ENCODE results near the gene LRRN2.
A peak's percentile ranks its signal among the peaks of the same experiment; 100 is the strongest.
"Not testable (repeated sequence)": the region's sequence is repeated elsewhere in the genome, so short reads cannot be mapped to it uniquely, and the experiment has no call there.

Gene LRRN2

DNA sequence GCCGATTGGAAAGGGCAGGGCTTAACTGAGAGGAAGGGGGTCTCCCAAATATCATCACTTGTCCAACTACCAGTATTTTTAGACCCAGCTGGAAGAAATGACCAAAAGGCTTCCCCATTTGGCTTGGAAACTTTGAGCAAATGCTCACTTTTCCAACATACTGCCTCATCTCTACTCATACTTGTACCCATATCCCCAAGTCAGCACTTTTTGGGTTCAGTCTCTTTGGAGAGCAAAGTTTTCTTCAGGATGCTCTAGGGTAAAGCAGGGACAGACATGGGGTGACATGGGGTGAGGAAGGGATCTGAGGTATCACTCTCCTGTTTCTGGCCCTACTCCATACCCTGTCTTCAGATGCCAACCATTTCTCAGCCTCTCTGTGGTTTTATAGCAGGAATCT, 27.2 kb downstream of the LRRN2 start:
- DNase-seq, result no peak

DNA sequence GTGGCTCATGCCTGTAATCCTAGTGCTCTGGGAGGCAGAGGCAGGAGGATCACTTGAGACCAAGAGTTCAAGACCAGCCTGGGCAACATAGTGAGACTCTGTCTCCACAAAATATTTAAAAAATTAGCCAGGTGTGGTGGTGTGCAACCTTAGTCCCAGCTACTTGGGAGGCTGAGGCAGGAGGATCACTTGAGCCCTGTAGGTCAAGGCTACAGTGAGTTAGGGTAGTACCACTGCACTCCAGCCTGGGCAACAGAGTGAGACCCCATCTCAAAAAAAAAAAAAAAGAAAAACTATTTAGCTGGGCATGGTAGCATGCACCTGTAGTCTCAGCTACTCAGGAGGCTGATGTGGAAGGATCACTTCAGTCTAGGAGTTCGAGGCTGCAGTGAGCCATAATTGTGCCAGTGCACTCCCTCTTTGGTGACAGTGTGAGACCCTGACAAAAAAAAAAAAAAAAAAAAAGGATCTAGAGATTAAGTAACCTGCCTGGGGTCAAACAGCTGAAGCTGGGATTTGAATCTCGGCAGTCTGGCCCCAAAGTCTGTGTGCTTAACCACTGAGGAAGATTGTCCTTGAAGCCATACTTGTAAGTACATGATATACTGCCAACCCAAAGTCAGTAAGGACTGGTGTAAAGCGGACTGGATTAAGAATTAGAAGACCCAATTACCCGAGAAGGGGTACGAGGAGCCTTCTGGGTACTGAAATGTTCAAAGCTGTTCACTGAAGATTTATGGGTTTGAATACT, 31.8 kb downstream of the LRRN2 start:
- no peak for DNase-seq

DNA sequence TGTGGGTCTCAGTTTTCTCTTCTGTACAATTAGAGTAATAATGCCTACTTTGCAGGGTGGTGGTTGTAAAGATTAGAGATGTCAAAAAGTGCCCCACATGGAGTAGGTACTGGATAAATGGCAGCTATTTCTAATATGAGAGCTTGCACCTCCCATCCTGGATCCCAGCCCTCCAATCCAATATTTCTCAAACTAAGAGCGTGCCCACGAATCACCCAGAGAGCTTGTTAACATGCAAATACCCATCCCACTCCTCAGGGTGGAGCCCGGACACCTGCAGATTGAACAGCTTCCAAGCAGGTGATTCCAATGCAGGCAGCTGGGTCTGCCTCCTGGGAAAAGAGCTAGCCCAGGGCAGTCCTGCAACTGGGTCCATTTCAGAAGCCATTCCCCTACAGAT, 33.0 kb downstream of the LRRN2 start:
- DNase-seq, result peak; percentile 69

DNA sequence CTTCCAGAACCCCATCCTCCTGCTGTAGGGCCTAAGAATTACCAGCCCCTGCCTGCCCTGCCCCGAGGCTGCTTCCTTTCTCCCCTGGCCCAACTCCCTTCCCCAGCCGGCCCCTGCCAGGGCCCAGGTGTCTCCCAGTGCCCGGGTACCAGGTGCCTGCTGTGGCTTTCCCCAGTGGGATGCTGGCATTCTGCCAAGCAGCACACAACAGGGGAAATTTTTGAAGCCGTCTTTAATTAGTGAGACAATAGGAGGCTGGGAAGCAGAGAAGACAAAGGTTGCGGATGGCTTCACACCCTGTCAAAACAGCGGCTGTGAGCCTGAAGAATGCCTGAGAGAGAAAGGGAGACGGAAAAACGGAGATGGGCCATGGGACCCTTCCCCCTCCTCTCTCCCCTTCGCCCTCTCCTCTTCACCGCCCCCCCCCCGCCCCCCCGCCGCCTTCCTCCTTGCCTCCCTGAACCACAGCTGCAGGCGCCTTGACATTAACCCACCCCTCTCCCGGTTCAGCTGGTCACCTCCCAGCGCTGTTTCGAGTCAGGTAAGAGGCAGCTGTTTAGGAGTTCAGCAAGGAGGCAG, 33.6 kb downstream of the LRRN2 start:
- peak; percentile 77 for DNase-seq

DNA sequence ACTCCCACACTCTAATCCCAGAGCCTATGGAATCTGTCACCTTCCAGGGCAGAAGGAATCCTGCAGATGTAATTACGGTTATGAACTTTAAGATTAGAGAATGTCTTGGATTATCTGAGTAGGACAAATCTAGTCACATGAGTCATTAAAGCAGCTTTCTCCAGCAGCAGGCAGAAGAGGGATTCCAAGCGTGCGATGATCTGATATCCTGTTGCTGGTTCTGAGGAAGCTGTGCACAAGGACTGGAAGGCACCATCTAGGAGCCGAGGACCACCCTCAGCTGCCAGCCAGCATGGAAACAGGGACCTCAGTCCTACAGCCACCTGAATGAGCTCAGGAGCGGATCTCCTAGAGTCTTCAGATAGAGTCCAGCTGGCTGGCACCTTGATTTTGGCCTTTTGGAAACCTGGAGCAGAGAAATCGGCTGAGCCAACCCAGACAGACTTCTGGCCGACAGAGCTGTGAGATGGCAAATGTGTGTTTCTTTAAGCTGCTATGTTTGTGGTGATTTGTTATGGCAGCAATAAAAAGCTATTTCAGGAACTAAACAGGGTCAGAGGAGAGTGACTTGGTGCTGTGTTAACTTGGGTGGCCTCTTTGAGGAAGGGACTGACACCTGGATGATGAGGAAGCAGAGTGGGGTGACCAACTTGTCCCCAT, 34.5 kb downstream of the LRRN2 start:
- DNase-seq, result no peak

DNA sequence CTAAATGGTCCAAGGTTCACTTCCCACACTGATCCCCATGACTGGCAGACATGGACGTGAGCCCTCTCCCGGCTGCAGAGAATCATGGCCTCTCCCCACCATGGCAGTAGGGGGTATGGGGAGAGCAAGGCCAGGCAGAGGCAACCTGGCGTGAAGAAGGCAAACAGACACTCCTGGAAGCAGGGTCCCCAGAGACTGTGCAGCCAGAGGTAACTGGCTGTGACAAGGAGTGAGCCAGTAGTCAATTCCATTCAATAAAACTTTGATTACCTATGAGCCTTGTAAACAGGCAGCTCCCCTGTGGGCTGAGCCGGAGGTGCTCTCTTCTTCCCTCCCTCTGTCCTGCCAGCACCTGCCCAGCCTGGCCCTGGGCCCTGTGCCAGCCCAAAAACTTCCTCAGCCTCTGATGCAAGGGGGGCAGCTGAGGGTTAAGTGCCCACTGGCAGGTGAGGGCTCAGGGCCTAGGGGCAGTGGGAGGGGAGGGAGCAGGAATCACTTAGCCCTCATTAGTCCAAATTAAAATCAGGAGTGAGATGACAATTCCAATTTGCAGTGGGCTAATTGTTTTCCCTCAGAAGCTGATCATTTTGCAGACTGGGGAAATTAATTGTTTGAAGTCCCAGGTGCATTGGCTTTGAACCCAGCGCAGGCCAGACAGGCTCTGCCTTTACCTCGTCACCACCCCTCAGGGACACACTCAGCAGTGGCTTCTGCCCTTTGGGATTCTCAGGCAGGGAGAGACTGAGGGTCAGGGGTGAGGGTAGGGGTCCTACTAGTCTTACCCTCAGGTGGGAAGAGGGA, 35.6 kb downstream of the LRRN2 start:
- DNase-seq, result peak; percentile 98

DNA sequence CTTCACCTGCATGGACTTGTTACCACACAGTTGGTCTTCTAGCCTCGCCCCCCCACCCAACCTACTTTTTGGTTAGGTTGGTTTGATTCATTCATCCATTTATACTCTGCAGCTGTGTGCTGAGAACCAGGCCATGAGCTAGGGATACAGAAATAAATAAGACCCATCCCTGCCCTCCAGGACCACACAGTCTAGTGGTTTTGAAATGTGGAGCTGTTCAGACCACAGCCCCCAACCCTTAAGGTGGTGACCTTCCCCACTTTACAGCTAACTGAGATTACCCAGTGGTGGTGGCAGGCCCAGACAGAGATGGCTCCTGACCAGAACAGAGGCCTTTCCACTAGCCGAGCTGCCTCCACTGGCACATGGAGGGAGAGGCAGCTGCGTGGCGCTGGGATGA, 37.0 kb downstream of the LRRN2 start:
- no peak for DNase-seq

DNA sequence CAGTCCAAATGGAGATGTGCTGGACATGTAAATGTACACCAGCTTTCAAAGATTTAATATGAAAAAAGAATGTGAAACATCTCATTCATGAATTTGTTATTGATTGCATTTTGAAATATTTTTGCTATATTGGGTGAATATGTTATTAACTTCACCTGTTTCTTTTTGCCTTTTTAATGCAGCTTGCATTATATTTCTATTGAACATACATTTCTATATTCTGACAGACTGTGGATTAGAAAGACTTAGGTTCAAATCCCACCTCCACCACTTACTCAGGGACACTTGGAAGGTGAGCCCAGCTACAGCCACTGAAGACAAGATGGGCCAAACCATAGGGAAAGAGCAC, 37.8 kb downstream of the LRRN2 start:
- DNase-seq, result no peak

DNA sequence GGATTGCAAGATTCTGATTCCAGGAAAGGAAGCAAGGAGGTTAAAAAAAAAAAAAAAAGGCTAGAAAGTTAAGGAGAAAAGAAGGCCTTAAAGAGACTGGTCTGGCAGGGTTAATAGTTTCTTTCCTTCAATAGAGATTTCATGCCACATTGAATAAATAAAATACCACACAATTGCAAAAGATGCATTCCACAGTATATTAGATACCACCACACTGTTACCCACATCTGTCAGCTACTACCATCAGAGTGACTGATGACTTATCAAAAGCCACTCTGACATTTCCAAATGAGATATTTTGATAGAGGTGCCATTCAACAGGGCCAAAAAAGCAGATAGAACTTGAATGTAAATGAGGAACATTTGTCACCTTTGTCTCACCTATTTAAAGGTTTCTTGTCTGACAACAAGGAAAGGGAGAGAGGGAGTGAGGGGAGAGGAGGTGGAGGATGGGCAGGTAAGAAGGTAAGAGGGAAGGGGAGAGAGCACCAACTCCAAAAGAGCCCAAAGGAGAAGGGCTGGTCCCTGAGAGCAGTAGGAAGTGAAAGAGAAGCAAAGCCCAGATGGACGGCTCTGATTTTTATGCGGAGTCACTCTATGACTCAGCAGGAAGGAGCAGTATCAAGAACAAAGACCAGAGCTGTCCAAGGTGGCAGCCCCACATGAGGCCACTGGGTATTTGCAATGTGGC, 38.3 kb downstream of the LRRN2 start:
- DNase-seq, result no peak

DNA sequence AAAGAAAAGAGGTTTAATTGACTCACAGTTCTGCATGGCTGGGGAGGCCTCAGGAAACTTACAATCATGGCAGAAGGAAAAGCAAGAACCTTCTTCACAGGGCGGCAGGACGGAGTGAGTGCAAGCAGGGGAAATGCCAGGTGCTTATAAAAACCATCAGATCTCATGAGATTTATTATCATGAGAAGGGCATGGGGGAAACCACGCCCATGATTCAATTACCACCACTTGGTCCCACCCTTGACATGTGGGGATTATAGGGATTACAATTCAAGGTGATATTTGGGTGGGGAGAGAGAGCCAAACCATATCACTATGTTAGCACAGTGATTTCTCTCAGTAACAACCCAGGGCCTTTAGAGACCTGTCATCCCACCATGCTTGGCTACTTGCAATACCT, 39.9 kb downstream of the LRRN2 start:
- DNase-seq, result no peak

DNA sequence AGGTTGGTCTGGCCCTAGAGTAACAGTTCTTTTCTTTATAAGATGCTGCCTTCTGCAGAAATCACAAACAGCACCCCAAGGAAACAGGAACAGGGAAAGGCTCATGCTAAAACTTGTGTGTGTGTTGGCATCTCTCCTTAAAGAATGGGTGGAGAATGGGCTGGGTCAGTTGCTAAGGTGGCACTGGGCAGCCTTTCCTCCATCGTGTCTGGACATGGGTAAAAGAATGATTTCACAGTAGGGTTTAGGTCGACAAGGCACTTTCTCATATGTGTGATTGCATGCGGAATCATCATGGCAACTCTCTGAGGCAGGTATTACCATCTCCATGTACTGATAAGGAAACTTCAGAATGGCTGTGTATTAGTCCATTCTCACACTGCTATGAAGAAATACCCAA, 40.3 kb downstream of the LRRN2 start:
- no peak for DNase-seq

DNA sequence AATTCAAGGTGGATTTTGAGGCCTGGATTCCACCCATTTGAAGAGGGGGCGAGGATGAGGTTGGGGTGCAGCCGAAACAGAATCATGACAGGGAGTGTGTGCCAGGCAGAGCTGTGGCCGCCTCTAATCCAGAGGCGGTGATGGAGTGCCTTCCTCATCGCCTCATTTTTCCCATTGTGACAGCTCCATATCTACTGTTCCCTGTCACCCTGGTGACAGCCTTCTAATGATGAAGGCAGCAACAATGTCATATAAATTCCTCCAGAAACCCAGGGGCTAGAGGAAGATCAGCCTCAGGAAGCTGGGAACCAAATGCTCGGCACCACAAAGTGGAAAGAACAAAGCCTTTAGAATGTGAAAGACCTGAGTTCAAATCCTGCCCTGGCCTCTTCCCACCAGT, 42.0 kb downstream of the LRRN2 start:
- DNase-seq, result no peak

DNA sequence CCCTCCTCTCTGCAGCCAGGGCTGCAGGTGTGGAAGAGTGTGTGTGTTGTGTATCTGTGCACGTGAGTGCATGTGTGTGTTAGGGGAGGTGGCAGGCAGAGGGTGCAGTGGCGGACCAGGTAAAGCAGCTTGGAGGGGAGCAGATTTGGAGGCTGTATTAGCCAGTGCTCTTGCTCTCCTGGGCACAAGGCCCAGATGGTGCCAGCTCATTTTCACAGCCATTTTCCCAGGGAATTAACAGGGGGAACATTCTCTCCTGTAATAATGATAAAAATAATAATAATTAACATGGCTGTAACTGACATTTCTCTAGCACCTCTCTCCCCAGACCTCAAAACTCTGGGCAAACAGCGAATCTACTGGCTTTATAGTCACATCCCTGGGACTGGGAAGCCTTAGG, 43.6 kb downstream of the LRRN2 start:
- DNase-seq, result no peak

DNA sequence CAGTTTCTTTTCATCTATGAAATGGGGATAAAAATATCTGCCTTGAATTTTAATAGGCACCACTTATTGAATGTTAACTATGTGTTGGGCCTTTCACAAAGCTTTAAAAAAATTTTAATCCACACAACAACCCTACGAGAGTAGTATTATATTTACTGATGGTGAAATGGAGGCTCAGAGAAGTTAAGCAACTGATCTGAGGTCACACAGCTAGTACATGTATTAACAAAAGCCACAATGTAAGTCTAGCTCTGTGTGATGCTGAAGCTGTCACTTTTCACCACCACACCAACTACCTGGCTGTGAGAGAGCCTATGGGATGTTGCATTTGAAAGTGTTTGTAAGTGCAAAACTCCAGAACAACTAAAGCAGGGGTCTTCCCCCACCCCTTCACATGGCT, 44.1 kb downstream of the LRRN2 start:
- DNase-seq, result no peak

DNA sequence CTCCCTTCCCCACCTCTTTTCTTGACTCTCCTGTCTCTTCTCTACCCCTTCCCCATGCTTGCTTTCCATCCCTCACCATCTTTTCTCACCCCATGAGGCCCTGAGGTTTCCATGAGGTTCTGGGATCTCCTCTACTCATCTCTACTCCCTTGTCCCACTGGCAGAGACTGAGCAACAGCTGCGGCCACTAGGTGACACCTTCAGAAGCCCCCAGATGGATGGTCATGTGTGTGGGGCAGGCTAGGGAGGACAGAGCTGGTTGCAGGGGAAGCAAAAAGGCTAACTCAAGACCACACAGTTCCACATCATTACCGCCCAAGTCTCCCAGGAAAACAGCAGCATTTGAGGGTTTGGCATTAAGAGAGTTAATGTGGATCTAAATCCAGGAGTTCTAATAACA, 45.0 kb downstream of the LRRN2 start:
- no peak for DNase-seq

DNA sequence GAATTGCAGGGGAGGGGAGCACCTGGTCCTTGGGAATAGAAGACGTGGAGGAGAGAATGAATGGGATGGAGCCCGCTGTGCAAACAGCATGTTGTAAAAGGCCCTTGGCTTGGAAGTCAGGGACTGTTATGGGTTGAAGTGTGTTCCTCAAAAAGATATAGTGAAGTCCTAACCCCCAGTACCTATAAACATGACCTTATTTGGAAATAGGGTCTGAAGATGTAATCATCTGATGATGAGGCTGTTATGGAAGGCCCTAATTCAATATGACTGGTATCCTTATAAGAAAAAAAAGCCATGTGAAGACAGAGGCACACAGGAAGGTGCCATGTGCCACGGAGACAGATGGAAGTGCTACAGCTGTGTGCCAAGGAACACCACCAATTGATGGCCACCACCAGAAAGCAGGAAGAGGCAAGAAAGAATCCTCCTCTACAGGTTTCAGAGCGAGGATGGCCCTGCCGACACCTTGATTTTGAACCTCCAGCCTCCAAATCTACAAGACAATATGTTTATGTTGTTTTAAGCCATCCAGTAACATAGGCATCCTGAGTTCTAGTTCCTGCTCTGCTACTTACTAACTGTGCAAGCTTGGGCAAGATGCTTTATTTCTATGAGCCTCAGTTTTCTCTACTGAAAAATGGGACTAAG, 51.2 kb downstream of the LRRN2 start:
- DNase-seq, result no peak

DNA sequence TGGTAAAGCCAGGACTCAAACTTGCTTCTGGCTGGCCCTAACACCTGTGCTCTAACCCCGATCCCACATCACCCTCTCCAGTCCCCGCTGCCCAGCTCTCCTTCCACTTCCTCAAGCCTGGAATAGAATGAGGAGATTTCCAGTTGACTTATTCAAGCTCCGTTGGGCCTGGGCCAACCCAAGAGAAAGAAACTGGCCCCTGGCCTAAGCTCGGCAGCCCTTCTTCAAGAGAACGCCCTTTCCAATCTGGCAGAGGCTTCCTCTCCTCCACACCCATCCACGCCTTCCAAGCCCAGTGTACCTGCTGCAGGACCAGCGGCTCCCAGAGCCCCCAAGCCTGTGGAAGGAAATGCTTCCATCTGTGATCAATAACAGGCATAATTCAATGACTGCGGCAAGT, 51.9 kb downstream of the LRRN2 start:
- no peak for DNase-seq

DNA sequence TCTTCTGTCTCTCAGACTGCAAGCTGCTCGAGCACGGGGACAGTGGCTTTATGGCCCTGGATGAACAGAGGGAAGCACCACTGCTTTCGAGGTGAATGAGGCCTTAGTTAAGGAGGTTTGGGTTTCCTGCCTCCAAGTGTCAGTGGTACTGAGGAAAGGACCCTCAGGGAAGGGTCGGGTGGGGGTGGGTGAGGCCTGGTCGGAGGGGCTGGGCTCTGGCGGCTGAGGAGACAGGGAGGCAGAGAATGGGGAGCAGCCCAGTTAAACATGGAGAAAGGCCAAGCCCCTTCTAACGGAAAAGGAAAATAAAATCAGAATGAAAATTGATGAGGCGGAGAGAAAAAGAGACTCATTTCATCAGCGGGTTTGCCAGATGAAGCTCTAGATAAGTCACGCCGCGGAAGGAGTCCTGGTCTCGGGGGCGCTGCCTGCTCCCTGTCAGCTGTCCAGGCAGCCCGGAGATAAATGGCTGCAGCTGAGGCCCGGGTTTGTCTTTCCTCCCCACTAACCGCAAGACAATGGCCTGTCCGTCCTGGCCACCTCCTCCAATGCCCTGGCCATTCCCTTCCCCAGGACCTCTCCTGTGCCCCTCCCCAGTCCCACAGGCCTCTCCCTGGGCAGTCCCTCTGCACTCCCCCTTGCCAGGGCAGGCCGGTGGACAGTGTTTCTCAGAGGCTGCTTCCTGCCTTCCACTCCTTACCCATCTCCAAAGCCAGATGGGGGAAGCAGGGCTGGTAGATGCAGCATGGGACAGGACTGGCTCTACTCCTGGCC, 55.2 kb downstream of the LRRN2 start:
- no peak for DNase-seq

DNA sequence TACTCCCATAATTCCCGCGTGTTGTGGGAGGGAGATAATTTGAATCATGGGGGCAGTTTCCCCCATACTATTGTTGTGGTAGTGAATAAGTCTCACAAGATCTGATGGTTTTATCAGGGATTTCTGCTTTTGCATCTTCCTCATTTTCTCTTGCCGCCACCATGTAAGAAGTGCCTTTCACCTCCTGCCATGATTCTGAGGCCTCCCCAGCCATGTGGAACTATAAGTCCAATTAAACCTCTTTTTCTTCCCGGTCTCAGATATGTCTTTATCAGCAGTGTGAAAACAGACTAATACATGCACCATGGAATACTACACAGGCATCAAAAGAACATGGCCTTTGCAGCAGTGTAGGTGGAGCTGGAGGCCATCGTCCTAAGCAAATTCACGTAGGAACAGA, 56.1 kb downstream of the LRRN2 start:
- not testable (repeated sequence) for DNase-seq

DNA sequence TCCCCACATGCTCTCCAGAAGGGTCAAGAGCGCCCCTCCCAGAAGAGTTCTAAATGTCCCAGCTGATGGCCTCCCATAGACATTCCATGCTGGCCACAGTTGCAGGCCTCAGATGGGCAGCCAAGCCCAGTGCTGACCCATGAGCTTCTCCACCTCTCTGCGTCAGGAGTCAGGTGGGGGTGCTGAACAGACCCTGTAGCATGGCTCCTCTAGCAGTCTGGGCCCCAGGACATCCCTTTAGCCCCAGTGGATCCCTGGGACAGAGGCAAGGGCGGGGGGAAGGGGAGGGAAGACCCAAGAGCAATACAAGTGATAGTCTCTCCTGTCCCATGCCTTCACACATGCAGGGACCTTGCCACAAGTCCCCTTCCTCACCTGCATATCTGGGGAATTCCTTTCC, 56.7 kb downstream of the LRRN2 start:
- DNase-seq, result no peak

DNA sequence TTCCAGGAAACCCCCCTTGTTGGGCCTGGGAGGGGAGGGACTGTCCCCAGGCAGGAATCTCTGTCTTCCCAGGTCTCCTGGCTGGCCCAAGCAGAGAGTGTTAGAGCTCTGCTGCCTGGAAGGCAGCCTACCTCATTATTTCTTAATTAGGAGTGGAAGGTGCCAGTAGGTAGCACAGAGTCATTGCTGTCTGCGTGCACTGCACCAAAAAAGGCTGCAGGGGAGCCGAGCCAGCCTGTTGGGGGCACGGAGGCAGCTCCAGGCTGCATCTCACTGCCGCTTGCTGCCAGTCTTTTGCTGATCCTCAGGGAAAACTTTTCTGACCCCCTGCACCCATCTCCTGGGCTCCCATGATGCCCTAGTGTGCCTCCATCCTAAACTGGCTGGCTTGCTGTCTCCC, 58.1 kb downstream of the LRRN2 start:
- DNase-seq, result no peak

DNA sequence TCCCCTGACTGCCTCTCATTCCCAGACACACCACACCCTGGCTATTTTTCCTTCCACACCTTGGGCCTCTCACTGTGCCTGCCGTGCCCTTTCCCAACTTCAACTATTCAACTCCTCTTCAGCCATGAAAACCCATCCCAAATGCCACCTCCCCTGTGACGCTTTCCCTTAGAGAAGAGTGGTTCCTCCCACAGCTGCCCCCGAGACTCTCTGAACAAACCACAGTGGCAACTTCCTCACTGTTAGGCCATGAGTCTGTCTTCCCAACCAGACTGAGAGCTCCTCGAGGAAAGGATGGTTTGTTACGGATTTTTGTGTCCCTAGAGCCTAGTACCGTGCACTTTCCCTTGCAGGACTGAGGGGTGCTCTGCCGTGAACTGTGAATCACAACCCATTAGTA, 59.2 kb downstream of the LRRN2 start:
- no peak for DNase-seq
